Activated CD8-positive, alpha-beta T cell treated with anti-CD3 and anti-CD28 coated beads, Interleukin-2, amount 10 ng/mL, durations not matched to agents 7 days and 5 days (primary cell): ENCODE results near the gene ADSS1. TPM values are rescaled to one million over a fixed set of nuclear protein-coding genes. Genes with fewer than 3 reads are reported as not detected.

Experiments used
- ATAC-seq: fragments of 150-1000 bp; cut with Tn5 transposase; one replicate; pipeline ENCODE4 v1.10.0; 2021; ENCODE audit warnings: moderate library complexity
- CTCF ChIA-PET: fragments of 350-600 bp; sonication (Branson Sonifier 250); formaldehyde crosslinking; loops from one replicate; lab custom pipeline; 2021; ENCODE audit warnings: antibody characterized with exemption; lab: Charles Lee
- POLR2A ChIA-PET: fragments of 350-600 bp; sonication (Branson Sonifier 250); formaldehyde crosslinking; loops from one replicate; lab custom pipeline; 2021; ENCODE audit warnings: antibody characterized with exemption; lab: Charles Lee
- DNase-seq: peaks from one replicate; pipeline ENCODE4 v3.0.0-alpha.2; 2020
- H3K27ac Mint-ChIP-seq: one replicate; pipeline ENCODE4 v1.8.0; 2021; ENCODE audit warnings: mild to moderate bottlenecking, mixed read lengths
- H3K27me3 Mint-ChIP-seq: one replicate; pipeline ENCODE4 v1.8.0; 2021; ENCODE audit warnings: low read depth, mixed read lengths
- H3K36me3 Mint-ChIP-seq: one replicate; pipeline ENCODE4 v1.8.0; 2021; ENCODE audit warnings: low read depth, mixed read lengths
- H3K4me1 Mint-ChIP-seq: one replicate; pipeline ENCODE4 v1.8.0; 2021; ENCODE audit warnings: low read depth, mixed read lengths
- H3K4me3 Mint-ChIP-seq: one replicate; pipeline ENCODE4 v1.8.0; 2021; ENCODE audit warnings: mild to moderate bottlenecking, mixed read lengths
- H3K9me3 Mint-ChIP-seq: one replicate; pipeline ENCODE4 v1.8.0; 2022; ENCODE audit warnings: mixed read lengths; ENCODE audit not compliant: insufficient read depth
- total RNA-seq, 2 experiments: library from RNA; stranded (reverse); gene quantifications; one replicate each; pipeline ENCODE4 v1.2.3, GENCODE V29; 2021

The ADSS1 gene
- total RNA-seq, 2 experiments from 2014 or later, result 1.8 TPM

DNA sequence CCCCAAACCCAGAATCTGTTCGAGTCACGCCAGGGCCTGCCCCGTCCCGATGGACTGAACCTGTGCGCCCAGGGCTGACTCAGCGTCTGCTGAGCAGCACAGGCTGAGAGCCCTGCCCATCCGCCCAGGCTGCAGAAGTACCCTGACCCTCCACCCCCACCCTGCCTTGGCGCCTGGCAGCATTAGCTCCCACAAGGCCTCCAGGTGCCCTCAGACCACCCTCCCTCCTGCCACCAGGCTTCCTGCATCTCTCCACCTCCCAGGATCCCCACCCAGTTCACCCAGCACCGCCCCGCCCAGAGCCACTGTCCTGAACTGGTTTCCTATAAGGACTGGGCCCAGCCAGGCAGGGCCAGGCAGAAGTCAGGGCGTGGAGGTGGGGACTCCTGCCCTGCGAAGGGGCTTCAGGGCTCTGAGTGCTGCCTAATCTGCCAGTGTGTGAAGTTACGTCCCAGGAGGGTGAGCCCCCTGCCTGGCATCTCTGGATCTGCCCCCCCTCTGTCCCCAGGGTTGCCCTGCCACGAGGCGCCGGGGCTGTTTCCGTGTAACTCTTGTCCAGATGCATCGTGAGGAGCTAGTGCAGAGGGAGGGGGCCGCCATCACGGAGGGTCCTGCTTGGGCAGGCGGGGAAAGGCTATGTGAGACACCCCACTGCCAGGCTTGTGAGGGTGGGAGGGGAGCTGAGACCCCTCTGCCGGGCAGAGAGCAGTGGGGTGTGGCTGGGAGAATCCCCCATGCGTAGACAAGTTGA lies 9.1 kb downstream of the ADSS1 start:
- Mint-ChIP-seq H3K27ac (no peak overlapping the region), H3K9me3 (no peaks in the 10 kb centered on the region)

DNA sequence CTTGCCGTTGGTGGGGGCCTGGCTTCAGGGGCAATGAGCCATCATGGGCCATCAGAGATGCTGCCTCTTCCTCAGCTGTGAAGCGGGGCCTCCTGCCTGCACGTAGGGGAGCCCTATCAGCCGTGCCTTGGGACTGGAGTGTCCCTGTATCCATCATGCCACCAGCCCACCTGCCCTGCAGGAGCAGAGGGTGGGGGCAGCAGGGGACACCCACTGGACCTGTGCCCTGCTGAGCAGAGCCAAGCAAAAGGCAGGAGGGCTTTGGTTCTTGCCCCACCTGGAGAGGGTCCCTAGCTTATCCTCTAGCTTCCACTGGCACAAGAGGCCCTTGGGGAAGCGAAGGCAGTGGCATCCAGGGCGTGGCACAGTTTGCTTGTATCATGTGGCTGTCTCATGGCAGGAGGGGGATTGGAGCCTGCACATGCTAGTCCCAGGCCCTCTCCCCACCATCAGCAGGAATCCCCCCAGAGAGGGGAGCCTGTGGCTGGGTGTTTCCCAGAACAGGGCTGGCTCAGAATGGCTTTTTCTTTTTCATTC lies 10.1 kb downstream of the ADSS1 start:
- ATAC-seq, result no peak
- no peaks in the 10 kb centered on the region for H3K4me1 Mint-ChIP-seq
- POLR2A ChIA-PET, result no interaction called here
- CTCF ChIA-PET, result interaction anchor here (0.9 kb wide), 2 partner anchors 10 to 83 kb away, joined by 3 to 4 read pairs; partner anchors contain the start of gene ADSS1
- no peak overlapping the region for H3K27ac Mint-ChIP-seq
- peaks cover 2% of the 10 kb centered on the region for H3K27me3 Mint-ChIP-seq
- DNase-seq, result no peak
- no peak overlapping the region for H3K4me3 Mint-ChIP-seq
- no peaks in the 10 kb centered on the region for H3K9me3 Mint-ChIP-seq
- no peaks in the 10 kb centered on the region for H3K36me3 Mint-ChIP-seq

More for the DNA sequence above, 9.1 kb downstream of the ADSS1 start:
- ATAC-seq, result no peak
- POLR2A ChIA-PET, result no interaction called here
- Mint-ChIP-seq H3K27me3 (peaks cover 2% of the 10 kb centered on the region), H3K4me1 (no peaks in the 10 kb centered on the region), H3K4me3 (no peak overlapping the region), H3K36me3 (no peaks in the 10 kb centered on the region)
- CTCF ChIA-PET, result interaction anchor here (0.9 kb wide), 2 partner anchors 9 to 84 kb away, joined by 3 to 4 read pairs; partner anchors contain the start of gene ADSS1
- DNase-seq, result no peak

DNA sequence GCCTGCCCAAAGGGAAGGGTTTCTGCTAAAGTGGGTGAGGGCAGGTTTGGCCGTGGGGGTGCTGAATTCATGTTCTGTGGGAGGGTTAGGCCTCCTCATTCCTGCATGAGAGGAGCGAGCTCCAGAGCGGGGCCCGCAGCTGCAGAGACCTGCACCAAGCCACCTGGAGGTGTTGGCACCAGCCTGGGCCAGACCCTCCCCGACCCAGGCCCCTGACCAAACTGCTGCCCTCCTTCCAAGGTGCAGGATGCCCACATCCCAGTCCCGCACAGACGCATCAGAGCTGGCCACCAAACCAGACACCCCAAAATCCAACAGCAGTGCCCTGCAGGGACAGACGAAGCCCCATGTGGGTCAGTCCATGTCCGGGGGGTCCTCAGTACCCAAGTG lies 10.6 kb downstream of the ADSS1 start:
- ATAC-seq, result no peak
- no peaks in the 10 kb centered on the region for H3K36me3 Mint-ChIP-seq
- no peak overlapping the region for H3K27ac Mint-ChIP-seq
- H3K9me3 Mint-ChIP-seq, result no peaks in the 10 kb centered on the region
- ChIA-PET CTCF (no interaction called here), POLR2A (no interaction called here)
- H3K4me1 Mint-ChIP-seq, result no peaks in the 10 kb centered on the region
- no peak overlapping the region for H3K4me3 Mint-ChIP-seq
- H3K27me3 Mint-ChIP-seq, result peaks cover 2% of the 10 kb centered on the region
- DNase-seq, result no peak

DNA sequence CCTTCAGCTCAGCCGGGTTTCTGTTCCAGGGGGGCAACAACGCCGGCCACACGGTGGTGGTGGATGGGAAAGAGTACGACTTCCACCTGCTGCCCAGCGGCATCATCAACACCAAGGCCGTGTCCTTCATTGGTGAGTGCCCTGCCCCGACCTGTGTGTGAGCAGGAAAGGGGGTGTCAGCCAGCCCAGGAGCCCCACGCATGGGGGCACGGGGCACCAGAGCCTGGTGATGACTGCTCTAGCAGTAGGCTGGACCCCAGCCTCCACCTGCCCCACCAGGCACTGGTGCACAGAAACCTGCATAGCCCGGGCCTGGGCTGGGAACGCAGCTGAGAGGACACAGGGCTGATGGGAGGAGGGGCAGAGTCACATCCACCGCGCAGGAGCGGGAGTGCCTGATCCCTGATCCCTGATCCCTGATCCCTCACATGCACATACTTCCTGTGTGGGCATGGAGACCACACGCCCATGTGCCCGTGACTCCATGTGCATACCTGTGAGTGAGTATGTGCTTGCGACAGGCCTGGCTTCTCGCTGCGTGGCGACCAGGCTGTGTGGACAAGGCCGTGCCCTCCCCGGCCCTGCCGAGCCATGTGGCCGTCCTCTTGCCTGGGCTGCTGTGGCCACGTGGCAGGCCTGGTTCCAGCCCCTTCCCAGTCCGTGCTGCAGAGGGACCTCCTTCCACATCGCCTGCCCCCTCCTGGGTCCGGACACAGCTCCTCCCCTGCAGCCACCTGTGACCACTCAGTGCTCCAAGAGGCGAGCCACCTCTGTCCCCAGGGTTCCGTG lies 11.2 kb downstream of the ADSS1 start:
- ChIA-PET CTCF (no interaction called here), POLR2A (no interaction called here)
- ATAC-seq (no peak), DNase-seq (no peak)
- no peak overlapping the region for H3K4me3 Mint-ChIP-seq
- H3K27me3 Mint-ChIP-seq, result peaks cover 2% of the 10 kb centered on the region
- H3K4me1 Mint-ChIP-seq, result no peaks in the 10 kb centered on the region
- H3K36me3 Mint-ChIP-seq, result no peaks in the 10 kb centered on the region
- H3K9me3 Mint-ChIP-seq, result no peaks in the 10 kb centered on the region
- H3K27ac Mint-ChIP-seq, result no peak overlapping the region

DNA sequence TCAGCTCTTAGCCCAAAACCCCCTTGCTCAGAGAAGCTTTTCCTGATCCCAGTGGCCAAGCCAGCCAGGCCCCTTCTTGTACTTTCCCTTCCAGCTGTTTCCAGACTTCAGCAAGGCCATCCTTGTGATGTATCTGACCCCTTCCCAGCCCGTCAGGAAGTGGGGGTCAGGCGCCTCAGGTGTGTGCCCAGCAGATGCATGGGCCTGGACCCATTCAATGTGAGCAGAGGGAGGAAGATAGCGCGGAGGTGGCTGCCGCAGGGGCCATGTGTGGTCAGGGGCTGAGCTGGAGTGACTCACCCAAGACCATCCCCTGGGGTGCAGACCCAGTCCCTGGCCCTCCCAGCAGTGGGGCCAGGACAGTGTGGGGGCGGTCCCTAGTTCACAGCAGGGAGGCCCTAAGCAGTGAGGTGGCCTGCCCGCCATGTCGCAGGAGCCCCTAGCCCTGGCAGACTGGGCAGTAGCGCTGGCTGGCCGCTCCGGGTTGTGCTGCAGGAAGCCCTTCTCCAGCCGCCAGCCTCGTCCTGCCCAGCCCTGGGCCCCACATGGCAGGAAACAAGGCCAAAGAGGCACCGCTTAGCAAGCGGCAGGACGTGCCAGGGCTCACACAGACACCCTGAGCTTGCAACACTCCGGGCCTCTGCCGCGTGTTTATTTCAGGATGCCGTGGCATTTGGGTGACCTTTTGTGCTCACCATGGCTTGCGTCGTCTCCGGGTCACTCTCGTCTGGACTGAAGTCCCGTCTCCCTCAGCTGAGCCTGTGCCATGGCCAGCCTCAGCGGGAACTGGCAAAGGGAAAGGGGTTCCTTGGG lies 12.0 kb downstream of the ADSS1 start:
- H3K27me3 Mint-ChIP-seq, result peaks cover 2% of the 10 kb centered on the region
- DNase-seq (no peak), ATAC-seq (no peak)
- ChIA-PET POLR2A (no interaction called here), CTCF (interaction anchor here (1.3 kb wide), 1 partner anchor 13 kb away, joined by 3 read pairs; no protein-coding TSS in a partner anchor)
- H3K27ac Mint-ChIP-seq, result no peak overlapping the region
- no peaks in the 10 kb centered on the region for H3K9me3 Mint-ChIP-seq
- no peak overlapping the region for H3K4me3 Mint-ChIP-seq
- H3K4me1 Mint-ChIP-seq, result no peaks in the 10 kb centered on the region
- H3K36me3 Mint-ChIP-seq, result no peaks in the 10 kb centered on the region

DNA sequence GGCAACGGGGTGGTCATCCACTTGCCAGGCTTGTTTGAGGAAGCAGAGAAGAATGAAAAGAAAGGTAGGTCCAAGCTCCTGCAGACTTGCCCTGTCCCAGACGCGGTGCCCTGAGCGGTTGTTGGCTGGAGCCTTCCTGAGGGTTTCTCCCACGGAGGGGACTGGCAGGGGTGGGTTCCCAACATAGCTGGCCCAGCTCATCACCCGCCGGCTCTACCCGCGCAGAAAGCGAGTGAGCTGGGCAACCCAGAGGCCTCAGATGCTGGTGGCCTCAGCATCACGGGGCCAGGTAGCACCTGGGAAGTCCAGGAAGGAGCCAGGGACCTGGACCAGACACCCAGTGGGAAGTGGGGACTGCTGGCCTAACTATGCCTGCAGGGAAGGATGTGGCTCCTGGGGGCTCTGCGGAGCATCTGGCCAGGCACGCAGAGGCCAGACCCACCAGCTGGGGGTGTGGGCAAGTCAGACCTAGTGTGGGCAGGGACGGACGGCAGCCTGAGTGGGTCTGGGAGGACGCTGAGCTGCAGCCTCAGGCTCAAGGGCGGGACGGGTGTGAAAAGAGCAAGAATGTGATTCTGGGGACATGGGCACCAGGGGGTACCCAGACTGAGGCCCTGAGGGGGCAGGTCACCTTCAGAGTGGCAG lies 14.5 kb downstream of the ADSS1 start:
- ChIA-PET POLR2A (interaction anchor here (1.7 kb wide), 1 partner anchor 14 kb away, joined by 6 read pairs; the partner anchor contains the start of gene SIVA1), CTCF (interaction anchor here (1.0 kb wide), 1 partner anchor 15 kb away, joined by 3 read pairs; no protein-coding TSS in a partner anchor)
- no peak overlapping the region for H3K27ac Mint-ChIP-seq
- DNase-seq (no peak), ATAC-seq (no peak)
- H3K4me1 Mint-ChIP-seq, result no peaks in the 10 kb centered on the region
- H3K36me3 Mint-ChIP-seq, result no peaks in the 10 kb centered on the region
- peaks cover 2% of the 10 kb centered on the region for H3K27me3 Mint-ChIP-seq
- H3K9me3 Mint-ChIP-seq, result no peaks in the 10 kb centered on the region
- no peak overlapping the region for H3K4me3 Mint-ChIP-seq

DNA sequence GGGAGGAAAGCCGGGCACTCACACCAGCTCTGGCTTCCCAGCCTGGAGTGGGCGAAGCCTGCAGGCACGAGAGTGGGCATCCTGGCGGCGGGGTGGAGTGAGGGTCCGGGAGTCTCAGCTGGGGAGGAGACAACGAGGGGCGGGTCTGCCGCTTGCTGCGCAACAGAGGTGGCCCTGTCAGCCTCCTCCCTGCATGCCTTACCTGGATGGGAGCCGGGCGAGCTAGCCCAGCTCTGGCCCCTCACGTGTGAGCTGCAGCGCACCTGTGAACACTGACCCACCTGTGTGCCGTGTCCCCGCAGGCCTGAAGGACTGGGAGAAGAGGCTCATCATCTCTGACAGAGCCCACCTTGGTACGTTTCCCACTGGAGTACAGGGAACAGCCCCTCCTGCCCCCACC lies 15.0 kb downstream of the ADSS1 start:
- no peaks in the 10 kb centered on the region for H3K36me3 Mint-ChIP-seq
- peaks cover 2% of the 10 kb centered on the region for H3K27me3 Mint-ChIP-seq
- ChIA-PET CTCF (interaction anchor here (1.0 kb wide), 1 partner anchor 16 kb away, joined by 3 read pairs; no protein-coding TSS in a partner anchor), POLR2A (interaction anchor here (0.7 kb wide), 1 partner anchor 13 kb away, joined by 3 read pairs; no protein-coding TSS in a partner anchor)
- H3K4me3 Mint-ChIP-seq, result no peak overlapping the region
- no peak for ATAC-seq
- no peak for DNase-seq
- H3K4me1 Mint-ChIP-seq, result no peaks in the 10 kb centered on the region
- H3K27ac Mint-ChIP-seq, result no peak overlapping the region
- H3K9me3 Mint-ChIP-seq, result no peaks in the 10 kb centered on the region

DNA sequence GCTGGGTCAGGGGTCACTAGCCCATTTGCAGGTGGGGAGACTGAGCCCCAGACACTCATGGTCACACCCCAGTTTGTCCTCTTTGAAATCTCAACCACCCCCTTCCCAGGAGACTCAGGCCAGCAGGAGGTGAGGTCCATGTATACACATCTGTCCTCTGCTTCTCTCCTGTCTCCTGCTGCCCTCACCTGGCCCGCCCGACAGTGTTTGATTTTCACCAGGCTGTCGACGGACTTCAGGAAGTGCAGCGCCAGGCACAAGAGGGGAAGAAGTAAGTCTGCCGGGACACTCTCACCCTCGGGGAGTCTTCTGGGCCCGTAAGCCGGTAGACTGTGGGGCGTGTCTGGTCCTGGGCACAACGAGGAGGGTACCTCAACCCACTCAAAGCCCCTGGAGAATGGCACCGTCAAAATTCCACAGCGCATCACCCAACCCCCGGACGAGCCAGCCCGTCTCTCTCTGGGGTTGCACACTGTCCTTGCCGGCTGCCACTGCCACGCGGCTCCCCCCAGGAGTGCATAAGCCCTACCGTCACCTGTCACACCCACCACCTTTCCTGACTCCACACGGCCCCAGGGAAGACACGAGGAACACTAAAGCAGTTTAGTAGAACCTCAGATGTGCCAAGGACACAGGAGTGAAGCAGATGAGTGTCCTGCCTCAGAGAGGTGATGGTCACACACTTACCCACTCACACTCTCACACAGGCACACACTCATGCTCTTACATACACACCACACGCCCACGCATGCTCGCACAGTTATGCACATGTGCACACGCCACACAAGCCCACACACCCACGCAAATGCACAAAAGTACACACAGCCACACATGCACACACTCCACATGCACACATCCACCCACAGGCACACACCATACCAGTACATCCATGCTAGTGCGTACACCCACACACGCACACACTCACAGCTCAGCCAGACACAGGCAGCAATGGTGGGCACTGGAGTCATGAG lies 15.8 kb downstream of the ADSS1 start:
- no peak overlapping the region for H3K27ac Mint-ChIP-seq
- H3K9me3 Mint-ChIP-seq, result no peaks in the 10 kb centered on the region
- ATAC-seq (no peak), DNase-seq (no peak)
- peaks cover 2% of the 10 kb centered on the region for H3K27me3 Mint-ChIP-seq
- POLR2A ChIA-PET, result interaction anchor here (0.7 kb wide), 1 partner anchor 12 kb away, joined by 3 read pairs; no protein-coding TSS in a partner anchor
- CTCF ChIA-PET, result no interaction called here
- peaks cover 2% of the 10 kb centered on the region for H3K4me1 Mint-ChIP-seq
- no peak overlapping the region for H3K4me3 Mint-ChIP-seq
- no peaks in the 10 kb centered on the region for H3K36me3 Mint-ChIP-seq

DNA sequence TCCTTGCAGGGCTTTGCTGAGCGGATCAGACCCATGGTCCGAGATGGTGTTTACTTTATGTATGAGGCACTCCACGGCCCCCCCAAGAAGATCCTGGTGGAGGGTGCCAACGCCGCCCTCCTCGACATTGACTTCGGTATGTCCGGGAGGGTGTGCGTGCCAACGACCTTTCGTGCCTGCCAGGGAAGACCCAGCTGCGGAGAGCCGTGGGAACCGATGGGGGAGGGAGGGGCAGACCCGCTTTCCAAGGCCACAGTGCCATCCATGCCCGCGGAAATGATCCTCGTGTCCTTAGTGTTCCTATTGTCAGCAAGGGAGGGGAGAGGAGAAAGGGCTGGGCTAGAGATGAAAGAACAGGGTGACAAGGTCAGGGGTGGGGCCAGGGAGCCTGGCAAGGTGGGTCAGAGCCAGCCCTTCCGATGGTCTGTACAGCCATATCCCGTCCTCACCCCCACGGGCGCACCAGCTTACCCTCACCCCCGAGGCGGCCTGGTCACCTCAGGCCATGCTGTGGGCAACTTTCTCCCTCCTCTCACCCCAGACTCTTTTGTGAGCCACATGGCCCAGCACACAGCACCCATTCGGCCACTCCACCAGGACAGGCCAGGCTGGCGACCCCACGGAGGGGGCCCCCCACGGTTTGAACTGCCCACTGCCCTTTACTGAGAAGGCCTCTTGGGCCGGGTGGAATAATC lies 17.2 kb downstream of the ADSS1 start:
- Mint-ChIP-seq H3K36me3 (no peaks in the 10 kb centered on the region), H3K27me3 (peaks cover 2% of the 10 kb centered on the region), H3K4me1 (peaks cover 14% of the 10 kb centered on the region), H3K9me3 (no peaks in the 10 kb centered on the region), H3K27ac (no peak overlapping the region), H3K4me3 (no peak overlapping the region)
- ATAC-seq (no peak), DNase-seq (no peak)
- ChIA-PET CTCF (no interaction called here), POLR2A (no interaction called here)

DNA sequence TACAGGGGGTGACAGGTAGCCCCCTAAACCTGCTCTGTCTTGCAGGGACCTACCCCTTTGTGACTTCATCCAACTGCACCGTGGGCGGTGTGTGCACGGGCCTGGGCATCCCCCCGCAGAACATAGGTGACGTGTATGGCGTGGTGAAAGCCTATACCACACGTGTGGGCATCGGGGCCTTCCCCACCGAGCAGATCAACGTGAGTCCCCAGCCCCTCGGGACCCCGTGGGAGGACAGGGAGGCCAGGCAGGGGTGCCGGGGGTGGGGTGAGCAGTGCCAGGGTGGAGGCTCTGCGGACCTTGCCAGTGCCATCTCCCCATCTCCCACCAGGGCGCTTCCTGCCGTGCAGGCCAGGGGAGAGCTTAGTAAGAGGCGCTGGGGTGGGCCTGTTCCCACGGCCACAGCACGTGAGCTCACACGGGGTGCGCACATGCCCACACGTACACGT lies 17.8 kb downstream of the ADSS1 start:
- H3K27ac Mint-ChIP-seq, result no peak overlapping the region
- ChIA-PET CTCF (no interaction called here), POLR2A (no interaction called here)
- no peaks in the 10 kb centered on the region for H3K9me3 Mint-ChIP-seq
- H3K4me3 Mint-ChIP-seq, result no peak overlapping the region
- ATAC-seq, result no peak
- H3K27me3 Mint-ChIP-seq, result peaks cover 2% of the 10 kb centered on the region
- H3K36me3 Mint-ChIP-seq, result no peaks in the 10 kb centered on the region
- peaks cover 20% of the 10 kb centered on the region for H3K4me1 Mint-ChIP-seq
- DNase-seq, result no peak
